Activated effector memory CD4-positive, alpha-beta T cell treated with anti-CD3 and anti-CD28 coated beads, Interleukin-2, amount 50 U/mL, for 16 hours (primary cell): ENCODE data around the gene UBE2M.
A peak's percentile ranks its signal among the peaks of the same experiment; 100 is the strongest.
"Not testable (repeated sequence)": the region's sequence is repeated elsewhere in the genome, so short reads cannot be mapped to it uniquely, and the experiment has no call there.

Experiments
- DNase-seq: peaks from one replicate; pipeline ENCODE4 v3.0.0-alpha.2; 2020

UBE2M gene

GRCh38 chr19:58558066-58558622 lies at the start of gene UBE2M:
TSS of gene UBE2M (minus strand) at chr19:58558611. CDS start at chr19:58558381, 230 bp downstream.
- DNase-seq: peak; percentile 87

GRCh38 chr19:58607213-58607612 lies 48.8 kb upstream of the UBE2M start:
- DNase-seq: not testable (repeated sequence)

- DNase-seq: not testable (repeated sequence)
These were observed 48.0 kb upstream of the UBE2M start for GRCh38 chr19:58606251-58606896.

GRCh38 chr19:58586133-58586765 lies 27.8 kb upstream of the UBE2M start:
- no peak for DNase-seq

GRCh38 chr19:58585442-58586132 lies 27.2 kb upstream of the UBE2M start:
- DNase-seq: no peak

GRCh38 chr19:58584498-58585441 lies 26.4 kb upstream of the UBE2M start:
- no peak for DNase-seq

GRCh38 chr19:58582985-58583384 lies 24.6 kb upstream of the UBE2M start:
- DNase-seq: no peak

- DNase-seq: peak; percentile 95
These were observed 23.1 kb upstream of the UBE2M start for GRCh38 chr19:58581227-58582141.

GRCh38 chr19:58579473-58580142 lies 21.2 kb upstream of the UBE2M start:
- no peak for DNase-seq

- DNase-seq: peak; percentile 56
These were observed 19.9 kb upstream of the UBE2M start for GRCh38 chr19:58578012-58578925.

- DNase-seq: not testable (repeated sequence)
These were observed 19.2 kb upstream of the UBE2M start for GRCh38 chr19:58577581-58577980.

- DNase-seq: peak; percentile 92
These were observed 17.0 kb upstream of the UBE2M start for GRCh38 chr19:58575183-58576041.

GRCh38 chr19:58573658-58574164 lies 15.3 kb upstream of the UBE2M start:
- DNase-seq: no peak

- DNase-seq: peak; percentile 100
These were observed 14.6 kb upstream of the UBE2M start, which contains the start of gene MZF1 for GRCh38 chr19:58572818-58573657. TSS of gene MZF1 (minus strand) at chr19:58573335. CDS start at chr19:58571389, 1,946 bp downstream.

GRCh38 chr19:58572026-58572817 lies 13.8 kb upstream of the UBE2M start:
- DNase-seq: no peak

- DNase-seq: no peak
These were observed 13.2 kb upstream of the UBE2M start for GRCh38 chr19:58571575-58571947.
